Heart left ventricle (tissue), 13 donors: ENCODE data around the gene TAB2.

ENCODE experiments used
- POLR2A ChIP-seq, 2 donors: fragments of 450-650 bp; IDR thresholded peaks; one replicate each; pipeline ENCODE4 v1.6.1; 2017; ENCODE audit warnings: antibody characterized with exemption in 2 of 2, mild to moderate bottlenecking in 2 of 2, moderate library complexity in 2 of 2
- TF ChIP-seq, protein P1 (sequence below), 12 donors: fragments of 200-600 bp; sonication (generic) in 4 of 12; IDR thresholded peaks; one replicate each; pipeline versions ENCODE4 v1.5.0 to v1.8.0; 2018 to 2022; ENCODE audit warnings: antibody characterized with exemption in 12 of 12, mild to moderate bottlenecking in 5 of 12
- donor health status: ischemic (EF 13 %, LVEDD 7.1; RV severe dilation, severe dysfunction).
- donor health status: DM: no; HTN: yes; CAD: no.
- donor health status: DM: no; HTN: no; CAD: no.
- donor health status: ischemic (EF 25% LVEDD 6.9; RV normal size, moderate dysfunction).
- donor health status: ischemic (EF 25% LVEDD 5.7; RV mildly dilated, moderate dysfunction).
- donor health status: ischemic (EF 35%, LVEDD 5.7; RV mildly dilated, moderate dysfunction).
- donor health status: nonischemic (EF 11% LVEDD 7.7; RV severe dilation, severe dysfunction).
- donor health status: DM: yes; HTN: yes; CAD: no.
- donor health status: PGD.
- donor health status: ischemic (EF 29% LVEDD 5.4; RV normal size, mild dysfunction).
- donor health status: nonischemic (EF 23%, LVEDD 6.1; RV moderate dilation, normal function).

DNA sequence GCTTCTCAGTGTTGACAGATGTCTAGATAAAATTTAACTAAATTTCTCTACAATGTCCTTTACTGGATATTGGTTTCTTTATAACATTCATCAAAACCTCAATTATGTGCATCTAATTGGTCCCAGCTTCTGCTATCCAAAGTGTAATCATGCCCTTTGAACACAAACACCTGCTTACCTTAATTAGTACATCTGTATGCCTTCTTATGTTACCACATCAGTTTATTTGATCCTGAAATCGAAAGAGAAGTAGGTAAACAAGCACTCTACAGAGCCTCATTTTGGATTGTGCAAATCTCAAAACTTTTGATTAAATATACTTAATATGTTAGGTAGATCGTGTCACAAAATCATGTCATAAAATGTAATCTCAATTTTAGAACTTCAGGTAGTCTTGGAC, 36.5 kb downstream of the TAB2 start:
- TF ChIP-seq, protein P1, sequence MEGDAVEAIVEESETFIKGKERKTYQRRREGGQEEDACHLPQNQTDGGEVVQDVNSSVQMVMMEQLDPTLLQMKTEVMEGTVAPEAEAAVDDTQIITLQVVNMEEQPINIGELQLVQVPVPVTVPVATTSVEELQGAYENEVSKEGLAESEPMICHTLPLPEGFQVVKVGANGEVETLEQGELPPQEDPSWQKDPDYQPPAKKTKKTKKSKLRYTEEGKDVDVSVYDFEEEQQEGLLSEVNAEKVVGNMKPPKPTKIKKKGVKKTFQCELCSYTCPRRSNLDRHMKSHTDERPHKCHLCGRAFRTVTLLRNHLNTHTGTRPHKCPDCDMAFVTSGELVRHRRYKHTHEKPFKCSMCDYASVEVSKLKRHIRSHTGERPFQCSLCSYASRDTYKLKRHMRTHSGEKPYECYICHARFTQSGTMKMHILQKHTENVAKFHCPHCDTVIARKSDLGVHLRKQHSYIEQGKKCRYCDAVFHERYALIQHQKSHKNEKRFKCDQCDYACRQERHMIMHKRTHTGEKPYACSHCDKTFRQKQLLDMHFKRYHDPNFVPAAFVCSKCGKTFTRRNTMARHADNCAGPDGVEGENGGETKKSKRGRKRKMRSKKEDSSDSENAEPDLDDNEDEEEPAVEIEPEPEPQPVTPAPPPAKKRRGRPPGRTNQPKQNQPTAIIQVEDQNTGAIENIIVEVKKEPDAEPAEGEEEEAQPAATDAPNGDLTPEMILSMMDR (IDR thresholded peaks at IDR 0.05), result no peak
- TF ChIP-seq POLR2A (IDR thresholded peaks at IDR 0.05), result no peak
